Measurements from ENCODE around the gene ANKRD9.

Gene ANKRD9

GRCh38 chr14:102496958-102497744, 12.4 kb downstream of the ANKRD9 start:
- no peak for FAIRE-seq

- no peak for FAIRE-seq
Measured at GRCh38 chr14:102496331-102496691, 13.3 kb downstream of the ANKRD9 start.

GRCh38 chr14:102495491-102496330, 13.9 kb downstream of the ANKRD9 start:
- FAIRE-seq = no peak

- no peak for FAIRE-seq
Measured at GRCh38 chr14:102493585-102493984, 16.0 kb downstream of the ANKRD9 start.

GRCh38 chr14:102493096-102493495, 16.5 kb downstream of the ANKRD9 start:
- FAIRE-seq = no peak

GRCh38 chr14:102492531-102492910, 17.1 kb downstream of the ANKRD9 start:
- FAIRE-seq = no peak

- no peak for FAIRE-seq
Measured at GRCh38 chr14:102491786-102492530, 17.6 kb downstream of the ANKRD9 start.

- no peak for FAIRE-seq
Measured at GRCh38 chr14:102491366-102491765, 18.2 kb downstream of the ANKRD9 start.

GRCh38 chr14:102490456-102490855, 19.1 kb downstream of the ANKRD9 start:
- FAIRE-seq = no peak

- no peak for FAIRE-seq
Measured at GRCh38 chr14:102487204-102487577, 22.4 kb downstream of the ANKRD9 start.

GRCh38 chr14:102486513-102487203, 22.9 kb downstream of the ANKRD9 start:
- FAIRE-seq = no peak

- no peak for FAIRE-seq
Measured at GRCh38 chr14:102485693-102486512, 23.7 kb downstream of the ANKRD9 start.

- FAIRE-seq = no peak
Measured at GRCh38 chr14:102484316-102484715, 25.3 kb downstream of the ANKRD9 start.

- FAIRE-seq = no peak
Measured at GRCh38 chr14:102481791-102482238, 27.8 kb downstream of the ANKRD9 start.

- no peak for FAIRE-seq
Measured at GRCh38 chr14:102481371-102481770, 28.2 kb downstream of the ANKRD9 start.

GRCh38 chr14:102479777-102480176, 29.8 kb downstream of the ANKRD9 start:
- no peak for FAIRE-seq

GRCh38 chr14:102479107-102479506, 30.5 kb downstream of the ANKRD9 start:
- FAIRE-seq = no peak

- FAIRE-seq = no peak
Measured at GRCh38 chr14:102474934-102475333, 34.6 kb downstream of the ANKRD9 start.

- FAIRE-seq = no peak
Measured at GRCh38 chr14:102473559-102473958, 36.0 kb downstream of the ANKRD9 start.

- no peak for FAIRE-seq
Measured at GRCh38 chr14:102472791-102473150, 36.8 kb downstream of the ANKRD9 start.

- FAIRE-seq = no peak
Measured at GRCh38 chr14:102471921-102472790, 37.4 kb downstream of the ANKRD9 start.
